H1 (cell line): ENCODE data around the gene FASLG.

Experiments
- ATF3 ChIP-seq: IDR thresholded peaks from 2 replicates; pipeline ENCODE4 v1.6.1; 2011; ENCODE audit warnings: low read depth, mild to moderate bottlenecking, low read length; ENCODE audit not compliant: insufficient read depth
- CEBPB ChIP-seq: IDR thresholded peaks from 2 replicates; pipeline ENCODE4 v1.6.1; 2012; ENCODE audit warnings: low read depth, low read length
- CHD2 ChIP-seq: IDR thresholded peaks from 2 replicates; pipeline ENCODE4 v1.6.1; 2012; ENCODE audit warnings: low read length, improper control_type of control experiment
- CREB1 ChIP-seq: IDR thresholded peaks from 2 replicates; pipeline ENCODE4 v1.6.1; 2012; ENCODE audit warnings: inconsistent platforms
- EP300 ChIP-seq, 2 experiments: IDR thresholded peaks; 1 replicate in 1 of 2; 2 replicates in 1 of 2; pipeline ENCODE4 v1.6.1; 2011 to 2012; ENCODE audit warnings: low read depth in 2 of 2, low read length in 2 of 2, mild to moderate bottlenecking in 2 of 2, borderline replicate concordance in 1 of 2, inconsistent platforms in 1 of 2, moderate library complexity in 1 of 2
- FOSL1 ChIP-seq: IDR thresholded peaks from 2 replicates; pipeline ENCODE4 v1.6.1; 2011; ENCODE audit warnings: mild to moderate bottlenecking, low read depth, low read length, moderate library complexity; ENCODE audit not compliant: insufficient read depth
- GABPA ChIP-seq: IDR thresholded peaks from 2 replicates; pipeline ENCODE4 v1.6.1; 2011; ENCODE audit warnings: mild to moderate bottlenecking, low read length, moderate library complexity, borderline replicate concordance; ENCODE audit not compliant: insufficient read depth
- POLR2A ChIP-seq, 2 experiments: IDR thresholded peaks; 1 replicate in 1 of 2; 2 replicates in 1 of 2; pipeline ENCODE4 v1.6.1; 2011; ENCODE audit warnings: low read depth in 2 of 2, low read length in 2 of 2, mild to moderate bottlenecking in 2 of 2; ENCODE audit errors: control extremely low read depth in 1 of 2
- SIN3A ChIP-seq, 2 experiments: IDR thresholded peaks in 1 of 2; conservative IDR thresholded peaks in 1 of 2; 2 replicates each; pipeline ENCODE4 v1.6.1; 2011 to 2012; ENCODE audit warnings: low read length in 2 of 2, improper control_type of control experiment in 1 of 2, low read depth in 1 of 2, mild to moderate bottlenecking in 1 of 2
- SIX5 ChIP-seq: IDR thresholded peaks from 2 replicates; pipeline ENCODE4 v1.6.1; 2011; ENCODE audit warnings: mild to moderate bottlenecking, low read depth, low read length
- TF ChIP-seq, protein P1 (sequence below), 3 experiments: IDR thresholded peaks; 1 replicate in 2 of 3; 2 replicates in 1 of 3; pipeline versions ENCODE4 v1.5.1 to v1.6.1; 2011; ENCODE audit warnings: low read length in 3 of 3, mild to moderate bottlenecking in 3 of 3, inconsistent platforms in 2 of 3, low read depth in 1 of 3, moderate library complexity in 1 of 3; ENCODE audit not compliant: insufficient read depth in 1 of 3; ENCODE audit errors: control extremely low read depth in 1 of 3
- TF ChIP-seq, protein P2 (sequence below): IDR thresholded peaks from 2 replicates; pipeline ENCODE4 v1.6.1; 2012; ENCODE audit warnings: inconsistent platforms
- TF ChIP-seq, protein P3 (sequence below): IDR thresholded peaks from 2 replicates; pipeline ENCODE4 v1.6.1; 2011; ENCODE audit warnings: low read length, improper control_type of control experiment

DNA sequence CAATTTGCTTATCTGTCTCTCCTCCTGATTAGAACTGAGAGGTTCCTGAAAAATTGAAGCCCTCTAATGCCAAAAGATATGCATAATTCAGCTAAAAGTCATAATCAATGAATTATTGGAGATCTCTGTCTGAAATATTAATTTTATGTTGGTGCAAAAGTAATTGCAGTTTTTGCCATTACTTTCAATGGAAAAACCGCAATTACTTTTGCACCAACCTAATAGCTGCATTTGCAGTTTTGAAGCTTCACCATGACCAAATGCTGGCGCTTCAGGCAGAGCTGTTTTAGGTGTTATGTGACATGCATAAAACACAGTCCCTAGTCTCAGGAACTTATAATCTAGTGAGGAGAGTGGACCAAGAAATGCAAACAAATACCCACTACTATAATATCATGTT lies 29.7 kb upstream of the FASLG start:
- TF ChIP-seq SIN3A (conservative IDR thresholded peaks at IDR 0.05 in 1 of 2, IDR thresholded peaks at IDR 0.05 in 1 of 2; ENCODE audit: low read depth in 1 of 2, low read length in 2 of 2) (no peak), POLR2A (IDR thresholded peaks at IDR 0.05; ENCODE audit: control extremely low read depth in 1 of 2, low read depth in 2 of 2, low read length in 2 of 2) (no peak), ATF3 (no peak), EP300 (IDR thresholded peaks at IDR 0.05; ENCODE audit: borderline replicate concordance in 1 of 2, low read depth in 2 of 2, low read length in 2 of 2) (no peak), FOSL1 (no peak), CHD2 (no peak), CREB1 (no peak), GABPA (no peak), CEBPB (no peak), SIX5 (no peak)
- TF ChIP-seq, protein P1, sequence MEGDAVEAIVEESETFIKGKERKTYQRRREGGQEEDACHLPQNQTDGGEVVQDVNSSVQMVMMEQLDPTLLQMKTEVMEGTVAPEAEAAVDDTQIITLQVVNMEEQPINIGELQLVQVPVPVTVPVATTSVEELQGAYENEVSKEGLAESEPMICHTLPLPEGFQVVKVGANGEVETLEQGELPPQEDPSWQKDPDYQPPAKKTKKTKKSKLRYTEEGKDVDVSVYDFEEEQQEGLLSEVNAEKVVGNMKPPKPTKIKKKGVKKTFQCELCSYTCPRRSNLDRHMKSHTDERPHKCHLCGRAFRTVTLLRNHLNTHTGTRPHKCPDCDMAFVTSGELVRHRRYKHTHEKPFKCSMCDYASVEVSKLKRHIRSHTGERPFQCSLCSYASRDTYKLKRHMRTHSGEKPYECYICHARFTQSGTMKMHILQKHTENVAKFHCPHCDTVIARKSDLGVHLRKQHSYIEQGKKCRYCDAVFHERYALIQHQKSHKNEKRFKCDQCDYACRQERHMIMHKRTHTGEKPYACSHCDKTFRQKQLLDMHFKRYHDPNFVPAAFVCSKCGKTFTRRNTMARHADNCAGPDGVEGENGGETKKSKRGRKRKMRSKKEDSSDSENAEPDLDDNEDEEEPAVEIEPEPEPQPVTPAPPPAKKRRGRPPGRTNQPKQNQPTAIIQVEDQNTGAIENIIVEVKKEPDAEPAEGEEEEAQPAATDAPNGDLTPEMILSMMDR (IDR thresholded peaks at IDR 0.05; ENCODE audit: control extremely low read depth in 1 of 3, insufficient read depth in 1 of 3, low read depth in 1 of 3, low read length in 3 of 3): no peak
- TF ChIP-seq, protein P2, sequence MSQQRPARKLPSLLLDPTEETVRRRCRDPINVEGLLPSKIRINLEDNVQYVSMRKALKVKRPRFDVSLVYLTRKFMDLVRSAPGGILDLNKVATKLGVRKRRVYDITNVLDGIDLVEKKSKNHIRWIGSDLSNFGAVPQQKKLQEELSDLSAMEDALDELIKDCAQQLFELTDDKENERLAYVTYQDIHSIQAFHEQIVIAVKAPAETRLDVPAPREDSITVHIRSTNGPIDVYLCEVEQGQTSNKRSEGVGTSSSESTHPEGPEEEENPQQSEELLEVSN: no peak
- TF ChIP-seq, protein P3, sequence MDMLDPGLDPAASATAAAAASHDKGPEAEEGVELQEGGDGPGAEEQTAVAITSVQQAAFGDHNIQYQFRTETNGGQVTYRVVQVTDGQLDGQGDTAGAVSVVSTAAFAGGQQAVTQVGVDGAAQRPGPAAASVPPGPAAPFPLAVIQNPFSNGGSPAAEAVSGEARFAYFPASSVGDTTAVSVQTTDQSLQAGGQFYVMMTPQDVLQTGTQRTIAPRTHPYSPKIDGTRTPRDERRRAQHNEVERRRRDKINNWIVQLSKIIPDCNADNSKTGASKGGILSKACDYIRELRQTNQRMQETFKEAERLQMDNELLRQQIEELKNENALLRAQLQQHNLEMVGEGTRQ: no peak
